Thyroid gland (tissue), 4 donors: Measurements from ENCODE around the gene LRRC59.

Experiments
- POLR2A ChIP-seq, 2 donors: fragments of 450-650 bp; IDR thresholded peaks; one replicate each; pipeline ENCODE4 v1.6.1; 2017; ENCODE audit warnings: antibody characterized with exemption in 2 of 2, mild to moderate bottlenecking in 2 of 2, moderate library complexity in 1 of 2
- TF ChIP-seq, protein P1 (sequence below), 6 experiments: fragments of 200-600 bp in 3 of 6; fragments of 450-650 bp in 3 of 6; sonication (generic) in 3 of 6; IDR thresholded peaks; one replicate each; pipeline ENCODE4 v1.5.1; 2016 to 2019; ENCODE audit warnings: antibody characterized with exemption in 6 of 6, mild to moderate bottlenecking in 2 of 6, inconsistent platforms in 1 of 6, moderate library complexity in 1 of 6

DNA sequence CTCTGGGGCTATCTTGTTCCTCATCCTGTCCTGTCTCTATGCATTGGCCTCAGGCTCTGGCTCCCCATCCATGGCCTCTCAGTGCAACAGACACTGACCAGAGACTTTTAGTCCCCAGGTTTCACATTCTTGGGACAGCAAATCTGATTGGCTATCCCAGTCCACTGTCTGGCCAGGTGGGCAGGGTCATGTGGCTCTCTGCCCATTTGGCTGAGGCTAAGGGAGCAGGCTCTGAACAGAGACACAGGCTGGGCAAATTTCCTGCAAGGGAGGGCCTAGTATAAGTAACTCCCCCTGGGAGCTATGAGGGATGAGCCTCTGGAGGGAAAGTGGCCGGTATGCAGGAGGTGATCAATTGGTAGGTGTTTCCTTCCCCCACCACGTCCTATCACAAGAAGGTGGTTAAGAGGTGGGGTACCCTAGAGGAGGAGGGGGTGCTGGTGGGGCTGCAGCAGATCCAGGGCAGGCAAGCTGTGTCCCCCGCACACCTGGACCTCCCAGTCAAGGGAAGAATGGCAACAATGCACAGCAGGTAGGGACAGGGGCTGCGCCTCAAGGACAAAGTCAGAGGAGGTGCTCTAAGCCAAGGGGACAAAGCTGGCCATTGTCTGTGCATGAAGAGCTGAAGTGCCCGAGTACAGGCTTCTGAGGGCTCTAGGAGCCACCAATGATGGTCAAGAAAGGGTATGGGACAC, 38.2 kb downstream of the LRRC59 start:
- TF ChIP-seq, protein P1, sequence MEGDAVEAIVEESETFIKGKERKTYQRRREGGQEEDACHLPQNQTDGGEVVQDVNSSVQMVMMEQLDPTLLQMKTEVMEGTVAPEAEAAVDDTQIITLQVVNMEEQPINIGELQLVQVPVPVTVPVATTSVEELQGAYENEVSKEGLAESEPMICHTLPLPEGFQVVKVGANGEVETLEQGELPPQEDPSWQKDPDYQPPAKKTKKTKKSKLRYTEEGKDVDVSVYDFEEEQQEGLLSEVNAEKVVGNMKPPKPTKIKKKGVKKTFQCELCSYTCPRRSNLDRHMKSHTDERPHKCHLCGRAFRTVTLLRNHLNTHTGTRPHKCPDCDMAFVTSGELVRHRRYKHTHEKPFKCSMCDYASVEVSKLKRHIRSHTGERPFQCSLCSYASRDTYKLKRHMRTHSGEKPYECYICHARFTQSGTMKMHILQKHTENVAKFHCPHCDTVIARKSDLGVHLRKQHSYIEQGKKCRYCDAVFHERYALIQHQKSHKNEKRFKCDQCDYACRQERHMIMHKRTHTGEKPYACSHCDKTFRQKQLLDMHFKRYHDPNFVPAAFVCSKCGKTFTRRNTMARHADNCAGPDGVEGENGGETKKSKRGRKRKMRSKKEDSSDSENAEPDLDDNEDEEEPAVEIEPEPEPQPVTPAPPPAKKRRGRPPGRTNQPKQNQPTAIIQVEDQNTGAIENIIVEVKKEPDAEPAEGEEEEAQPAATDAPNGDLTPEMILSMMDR (IDR thresholded peaks at IDR 0.05) = no peak
- no peak for TF ChIP-seq POLR2A (IDR thresholded peaks at IDR 0.05)
